ENCODE results near the gene ATG10.

The ATG10 gene

DNA sequence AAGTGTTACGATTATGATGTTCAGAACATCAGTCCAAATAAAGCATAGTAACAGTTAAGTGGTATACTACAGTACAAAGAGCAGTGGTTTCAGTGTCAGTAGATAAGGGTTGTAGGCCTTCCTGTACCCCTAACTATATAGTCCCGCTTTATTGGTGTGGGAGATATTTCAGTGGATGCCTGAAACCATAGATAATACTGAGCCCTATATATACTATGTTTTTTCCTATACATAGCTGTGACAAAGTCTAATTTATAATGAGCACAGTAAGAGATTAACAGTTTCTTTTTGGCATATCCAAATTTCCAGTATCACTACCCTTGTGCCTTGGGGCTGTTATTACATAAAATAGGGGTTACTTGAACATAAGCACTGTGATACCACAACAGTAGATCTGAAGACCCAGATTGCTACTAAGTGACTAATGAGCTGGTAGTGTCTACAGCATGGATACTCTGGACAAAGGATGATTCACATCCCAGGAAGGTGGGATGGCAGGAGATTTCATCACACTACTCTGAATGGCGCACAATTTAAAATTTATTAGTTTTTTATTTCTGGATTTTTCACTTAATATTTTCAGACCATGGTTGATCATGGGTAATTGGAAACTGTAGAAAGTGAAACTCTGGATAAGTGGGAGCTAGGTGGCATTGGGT lies 187.1 kb downstream of the ATG10 start:
- Histone ChIP-seq H3K36me3 (no peaks in the 10 kb centered on the region), H3K4me3 (ENCODE audit: low read depth in 1 of 2, low read length in 1 of 2) (no peak overlapping the region), H3K4me1 (ENCODE audit: control insufficient read depth in 1 of 2, insufficient read depth in 1 of 2, low read depth in 1 of 2, low read length in 1 of 2) (no peaks in the 10 kb centered on the region), H3K27me3 (no peaks in the 10 kb centered on the region), H3K27ac (no peak overlapping the region), H3K9me3 (no peaks in the 10 kb centered on the region)
- TF ChIP-seq, protein P1, sequence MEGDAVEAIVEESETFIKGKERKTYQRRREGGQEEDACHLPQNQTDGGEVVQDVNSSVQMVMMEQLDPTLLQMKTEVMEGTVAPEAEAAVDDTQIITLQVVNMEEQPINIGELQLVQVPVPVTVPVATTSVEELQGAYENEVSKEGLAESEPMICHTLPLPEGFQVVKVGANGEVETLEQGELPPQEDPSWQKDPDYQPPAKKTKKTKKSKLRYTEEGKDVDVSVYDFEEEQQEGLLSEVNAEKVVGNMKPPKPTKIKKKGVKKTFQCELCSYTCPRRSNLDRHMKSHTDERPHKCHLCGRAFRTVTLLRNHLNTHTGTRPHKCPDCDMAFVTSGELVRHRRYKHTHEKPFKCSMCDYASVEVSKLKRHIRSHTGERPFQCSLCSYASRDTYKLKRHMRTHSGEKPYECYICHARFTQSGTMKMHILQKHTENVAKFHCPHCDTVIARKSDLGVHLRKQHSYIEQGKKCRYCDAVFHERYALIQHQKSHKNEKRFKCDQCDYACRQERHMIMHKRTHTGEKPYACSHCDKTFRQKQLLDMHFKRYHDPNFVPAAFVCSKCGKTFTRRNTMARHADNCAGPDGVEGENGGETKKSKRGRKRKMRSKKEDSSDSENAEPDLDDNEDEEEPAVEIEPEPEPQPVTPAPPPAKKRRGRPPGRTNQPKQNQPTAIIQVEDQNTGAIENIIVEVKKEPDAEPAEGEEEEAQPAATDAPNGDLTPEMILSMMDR (IDR thresholded peaks at IDR 0.05) = no peak

DNA sequence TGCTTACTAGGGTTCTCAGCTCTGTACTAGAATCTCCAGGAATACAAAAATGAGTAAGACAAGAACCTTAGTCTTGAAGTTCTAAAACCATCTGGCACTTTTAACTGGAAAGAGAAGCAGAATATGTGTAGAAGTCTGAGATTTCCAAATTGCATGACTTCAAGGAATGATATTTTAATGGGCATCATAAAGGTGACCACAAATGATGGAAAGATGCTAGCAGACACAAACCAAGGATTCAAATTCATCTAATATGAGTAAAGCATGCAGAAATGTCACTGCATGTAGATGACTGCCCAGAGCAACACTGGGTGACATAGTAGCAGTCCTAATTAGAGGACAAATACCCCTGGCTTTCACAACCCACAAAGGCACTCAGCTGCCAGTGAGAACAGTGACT lies 189.1 kb downstream of the ATG10 start:
- no peak overlapping the region for H3K27ac ChIP-seq
- no peaks in the 10 kb centered on the region for H3K9me3 ChIP-seq
- no peaks in the 10 kb centered on the region for H3K4me1 ChIP-seq (ENCODE audit: control insufficient read depth in 1 of 2, insufficient read depth in 1 of 2, low read depth in 1 of 2, low read length in 1 of 2)
- H3K27me3 ChIP-seq = no peaks in the 10 kb centered on the region
- no peak overlapping the region for H3K4me3 ChIP-seq (ENCODE audit: low read depth in 1 of 2, low read length in 1 of 2)
- H3K36me3 ChIP-seq = no peaks in the 10 kb centered on the region
- TF ChIP-seq, protein P1 (IDR thresholded peaks at IDR 0.05) = no peak

DNA sequence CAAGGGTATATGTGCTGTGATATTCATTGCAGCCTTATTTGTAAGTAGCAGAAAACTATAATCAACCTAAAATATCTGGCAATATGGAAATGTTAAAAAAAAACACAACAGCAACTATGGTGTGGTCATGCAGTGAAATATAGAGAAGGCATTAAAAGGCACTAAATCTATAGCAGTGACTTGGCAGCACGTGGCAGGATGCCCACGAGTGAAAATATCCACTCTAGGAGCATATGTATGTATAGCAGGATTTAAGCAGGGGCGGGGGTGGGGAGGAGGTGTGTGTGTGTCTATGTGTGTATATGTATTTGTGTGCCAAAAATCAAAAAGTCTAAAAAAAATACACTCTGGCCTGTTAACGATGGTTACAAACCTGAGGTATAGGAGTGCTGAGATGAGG lies 190.8 kb downstream of the ATG10 start:
- TF ChIP-seq, protein P1 (IDR thresholded peaks at IDR 0.05) = no peak
- no peak overlapping the region for H3K4me3 ChIP-seq (ENCODE audit: low read depth in 1 of 2, low read length in 1 of 2)
- no peak overlapping the region for H3K27ac ChIP-seq

DNA sequence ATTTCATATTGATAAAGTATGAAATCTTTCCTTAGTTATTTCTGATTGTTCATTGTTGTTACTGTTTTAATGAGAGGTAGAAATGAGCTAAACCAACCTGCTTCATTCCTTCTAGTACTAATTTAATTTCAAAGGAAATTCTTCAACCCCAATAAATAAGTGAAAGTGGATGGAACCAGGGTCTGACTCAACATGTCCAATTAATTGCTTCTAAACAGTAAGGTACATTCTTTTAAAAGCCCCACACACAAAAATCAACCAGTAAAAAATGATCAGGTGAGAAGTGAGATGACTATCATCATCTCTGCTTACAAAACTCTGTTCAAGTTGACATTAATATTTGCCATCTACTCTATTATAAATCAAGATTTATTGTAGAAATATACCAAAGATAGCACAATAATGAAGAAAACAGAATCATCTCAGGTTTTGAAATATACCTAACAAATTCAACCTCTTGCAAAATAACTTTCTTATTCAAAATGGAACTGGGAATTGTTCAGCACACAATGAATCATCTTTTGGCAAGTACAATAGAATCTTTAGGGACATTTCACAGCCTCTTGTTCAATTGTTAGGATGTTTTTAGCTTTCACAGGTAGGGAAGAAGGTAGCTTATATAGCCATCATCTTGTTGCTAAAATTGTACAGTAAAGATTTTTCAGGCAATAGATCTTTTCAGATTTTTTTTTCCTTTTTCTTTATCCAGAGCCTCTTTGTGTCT lies 191.8 kb downstream of the ATG10 start:
- TF ChIP-seq, protein P1 (IDR thresholded peaks at IDR 0.05) = no peak
- Histone ChIP-seq H3K4me3 (ENCODE audit: low read depth in 1 of 2, low read length in 1 of 2) (no peak overlapping the region), H3K27ac (no peak overlapping the region)

More for the DNA sequence above, 190.8 kb downstream of the ATG10 start:
- H3K36me3 ChIP-seq = no peaks in the 10 kb centered on the region
- H3K4me1 ChIP-seq (ENCODE audit: control insufficient read depth in 1 of 2, insufficient read depth in 1 of 2, low read depth in 1 of 2, low read length in 1 of 2) = no peaks in the 10 kb centered on the region
- H3K9me3 ChIP-seq = no peaks in the 10 kb centered on the region
- no peaks in the 10 kb centered on the region for H3K27me3 ChIP-seq

DNA sequence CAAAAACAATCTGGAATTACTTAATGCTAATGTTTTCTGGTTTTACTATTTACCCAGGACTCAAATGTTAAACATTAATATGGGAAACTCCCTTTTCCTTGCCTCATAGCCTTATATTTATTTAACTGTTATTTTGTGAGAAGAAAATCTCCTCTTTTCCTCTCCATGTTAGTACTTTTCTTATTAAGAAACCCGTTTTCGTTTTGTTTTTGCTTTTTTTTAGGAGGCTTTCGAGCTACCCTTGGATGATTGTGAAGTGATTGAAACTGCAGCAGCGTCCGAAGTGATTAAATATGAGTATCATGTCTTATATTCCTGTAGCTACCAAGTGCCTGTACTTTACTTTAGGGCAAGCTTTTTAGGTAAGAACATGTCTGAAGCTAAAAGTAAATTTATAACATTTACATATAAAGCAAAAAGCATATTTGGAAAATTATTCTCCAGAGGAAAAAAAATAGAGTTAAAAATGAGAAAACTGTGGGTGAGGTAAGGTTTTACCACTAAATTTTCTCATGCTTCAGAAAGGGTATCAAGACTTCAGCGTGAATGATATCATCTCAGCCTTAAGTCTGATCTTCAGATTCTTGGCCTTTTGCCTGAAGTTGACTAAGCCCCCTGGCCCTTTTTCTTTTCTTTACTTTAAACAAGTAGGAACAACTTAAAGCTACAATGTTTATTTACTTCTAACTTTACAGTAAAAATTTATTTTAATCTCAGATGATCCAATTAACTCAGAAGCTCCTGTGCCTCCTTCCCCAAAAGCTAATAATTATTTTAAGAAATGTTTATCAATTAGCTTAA lies 192.6 kb downstream of the ATG10 start:
- H3K4me1 ChIP-seq (ENCODE audit: control insufficient read depth in 1 of 2, insufficient read depth in 1 of 2, low read depth in 1 of 2, low read length in 1 of 2) = no peaks in the 10 kb centered on the region
- H3K4me3 ChIP-seq (ENCODE audit: low read depth in 1 of 2, low read length in 1 of 2) = no peak overlapping the region
- H3K9me3 ChIP-seq = no peaks in the 10 kb centered on the region
- TF ChIP-seq, protein P1 (IDR thresholded peaks at IDR 0.05) = no peak
- no peak overlapping the region for H3K27ac ChIP-seq
- no peaks in the 10 kb centered on the region for H3K36me3 ChIP-seq
- no peaks in the 10 kb centered on the region for H3K27me3 ChIP-seq

More for the DNA sequence above, 191.8 kb downstream of the ATG10 start:
- Histone ChIP-seq H3K4me1 (ENCODE audit: control insufficient read depth in 1 of 2, insufficient read depth in 1 of 2, low read depth in 1 of 2, low read length in 1 of 2) (no peaks in the 10 kb centered on the region), H3K36me3 (no peaks in the 10 kb centered on the region), H3K27me3 (no peaks in the 10 kb centered on the region), H3K9me3 (no peaks in the 10 kb centered on the region)
